ENCODE measurements around the gene KLHDC4.

- TF ChIP-seq CTCF (IDR thresholded peaks at IDR 0.05) (no peak), POLR2A (IDR thresholded peaks at IDR 0.05) (no peak)
These were observed 59.3 kb downstream of the KLHDC4 start for GRCh38 chr16:87706278-87707000.
